K562 (cell line): Measurements from ENCODE around the gene SNRNP200. TPM values are rescaled to one million over a fixed set of nuclear protein-coding genes. Genes with fewer than 3 reads are reported as not detected.

ENCODE experiments used
- ATAC-seq: fragments of 200-7000 bp; cut with Tn5 transposase; 3 replicates; pipeline ENCODE4 v1.9.1; 2020; ENCODE audit warnings: moderate library complexity
- BruUV-seq: library from RNA; stranded (reverse); fragments of 400-500 nt; replicated peaks from 2 replicates; lab custom pipeline; 2021; lab: Mats Ljungman, UMichigan
- CTCF ChIA-PET: fragments of 300-600 bp; formaldehyde crosslinking; extraction: SDS; loops from one replicate; lab custom pipeline; 2021; ENCODE audit warnings: low intra/inter-chr PET ratio; lab: Yijun Ruan, JAX
- POLR2A ChIA-PET: fragments of 300-600, 350-650 bp; sonication (Branson Sonifier 250); formaldehyde crosslinking; extraction: SDS; loops from one replicate; lab custom pipeline; 2021; ENCODE audit warnings: antibody characterized with exemption, inconsistent platforms; lab: Yijun Ruan, JAX
- DNase-seq, 4 experiments: peaks; one replicate each; pipeline versions ENCODE4 v3.0.0 to v3.0.0-alpha.2; 2011 to 2018; ENCODE audit warnings: low spot score in 3 of 4, mixed read lengths in 3 of 4; ENCODE audit errors: extremely low read depth in 1 of 4
- FAIRE-seq: peaks from 2 replicates; lab custom pipeline; 2011; peaks lifted over from hg19 to GRCh38; lab: Jason Lieb, UNC
- H2AFZ ChIP-seq: 2 replicates; pipeline ENCODE4 v1.6.0; 2011; ENCODE audit warnings: low read depth, low read length, control low read depth, inconsistent platforms
- H3K27ac ChIP-seq: fragments of 200-600 bp; 3 replicates; pipeline ENCODE4 v1.8.0; 2011; ENCODE audit warnings: low read depth, mild to moderate bottlenecking, control low read depth, inconsistent platforms, low read length, moderate library complexity, mixed read lengths; ENCODE audit errors: extremely low read depth
- H3K27me3 ChIP-seq, 2 experiments: fragments of 300-600 bp in 1 of 2; 2 replicates in 1 of 2; 3 replicates in 1 of 2; pipeline versions ENCODE4 v1.6.0 to v1.8.0; 2011; ENCODE audit warnings: inconsistent platforms in 2 of 2, low read length in 2 of 2, mild to moderate bottlenecking in 1 of 2, mixed read lengths in 1 of 2, moderate library complexity in 1 of 2; ENCODE audit not compliant: control insufficient read depth in 2 of 2, insufficient read depth in 2 of 2
- H3K36me3 ChIP-seq: fragments of 300-600 bp; 3 replicates; pipeline ENCODE4 v1.8.0; 2011; ENCODE audit warnings: mild to moderate bottlenecking, low read length, inconsistent platforms; ENCODE audit not compliant: control insufficient read depth, insufficient read depth
- H3K4me1 ChIP-seq, 2 experiments: fragments of 200-600 bp in 1 of 2; replicated peaks in 1 of 2; 2 replicates in 1 of 2; 3 replicates in 1 of 2; pipeline versions ENCODE4 v1.5.1 to v1.8.0; 2011; ENCODE audit warnings: inconsistent platforms in 2 of 2, low read length in 2 of 2, mild to moderate bottlenecking in 1 of 2, mixed read lengths in 1 of 2, moderate library complexity in 1 of 2; ENCODE audit not compliant: control insufficient read depth in 2 of 2, insufficient read depth in 2 of 2
- H3K4me2 ChIP-seq: 2 replicates; pipeline ENCODE4 v1.6.1; 2011; ENCODE audit warnings: low read length, control low read depth, inconsistent platforms, mixed read lengths; ENCODE audit not compliant: insufficient read depth
- H3K4me3 ChIP-seq: fragments of 200-600 bp; sonication (generic), shearing (Covaris generic); 2 replicates; pipeline ENCODE4 v1.5.1; 2016; ENCODE audit warnings: control low read depth, inconsistent platforms
- H3K79me2 ChIP-seq: fragments of 200-600 bp; 3 replicates; pipeline ENCODE4 v1.8.0; 2011; ENCODE audit warnings: low read length, inconsistent platforms; ENCODE audit not compliant: control insufficient read depth, insufficient read depth
- H3K9ac ChIP-seq, 2 experiments: 2 replicates each; pipeline versions ENCODE4 v1.6.0 to v1.6.1; 2011; ENCODE audit warnings: low read depth in 2 of 2, low read length in 2 of 2, control low read depth in 1 of 2, inconsistent platforms in 1 of 2, mild to moderate bottlenecking in 1 of 2, mixed read lengths in 1 of 2; ENCODE audit not compliant: insufficient read depth in 1 of 2
- H3K9me1 ChIP-seq: one replicate; pipeline ENCODE4 v1.6.0; 2011; ENCODE audit warnings: inconsistent platforms, mild to moderate bottlenecking, low read length, moderate library complexity; ENCODE audit not compliant: control insufficient read depth, insufficient read depth
- H3K9me3 ChIP-seq: replicated peaks from 2 replicates; pipeline ENCODE4 v1.5.1; 2011; ENCODE audit warnings: low read depth, low read length, inconsistent platforms; ENCODE audit not compliant: control insufficient read depth, insufficient read depth
- H4K20me1 ChIP-seq: replicated peaks from 2 replicates; pipeline ENCODE4 v1.6.1; 2011; ENCODE audit warnings: low read length, inconsistent platforms, mixed read lengths; ENCODE audit not compliant: control insufficient read depth, insufficient read depth
- WGBS: fragments of 100-300 bp; shearing (Covaris generic); methylation state at CpG from one replicate; pipeline ENCODE4 v1.1.6; 2016; ENCODE audit warnings: low coverage, mixed read lengths; ENCODE audit not compliant: insufficient coverage; ENCODE audit errors: missing lambda C conversion rate; 5-methylcytosine and 5-hydroxymethylcytosine counted together
- in situ Hi-C: fragments of 300-500 bp; cut with MboI; formaldehyde crosslinking; loops from 4 replicates; pipeline ENCODE4 v1.15.0; 2018; ENCODE audit warnings: inconsistent platforms, mixed read lengths
- intact Hi-C: fragments of 100-400 bp; cut with micrococcal nuclease; formaldehyde crosslinking; loops from 2 replicates; pipeline ENCODE4 v1.14.2; 2022
- polyA plus RNA-seq, 8 experiments: library from polyadenylated mRNA; depleted of rRNA in 4 of 8; stranded (reverse) in 5 of 8; unstranded in 3 of 8; fragments of >200 nt; fragmentation: Nextera tagmentation in 2 of 8; fragmentation: Illumina TruSeq in 1 of 8; extraction: Ambion mirVana in 2 of 8; extraction: Trizol in 1 of 8; gene quantifications; 2 replicates each; pipeline versions ENCODE4 v1.2.1 to v1.2.3, GENCODE V29; 2011 to 2014; ENCODE audit warnings: inconsistent platforms in 1 of 8, missing spikeins in 1 of 8
- total RNA-seq, 7 experiments: library from RNA; depleted of rRNA in 6 of 7; stranded (reverse); fragments of >200 nt in 6 of 7; fragmentation: Illumina TruSeq in 2 of 7; extraction: Trizol in 2 of 7; gene quantifications; 2 replicates each; pipeline versions ENCODE4 v1.2.1 to v1.2.3, GENCODE V29; 2011 to 2021; ENCODE audit warnings: low replicate concordance in 1 of 7
- TF ChIP-seq, protein P1 (sequence below), 2 experiments: fragments of 450-650 bp; formaldehyde crosslinking in 1 of 2; IDR thresholded peaks; 2 replicates each; pipeline versions ENCODE4 v1.4.0 to v1.6.1; 2014 to 2020; ENCODE audit warnings: mild to moderate bottlenecking in 2 of 2, borderline replicate concordance in 1 of 2, low read depth in 1 of 2

Gene SNRNP200
- total and polyA plus RNA-seq, 9 of the 15 experiments (the other 6 are each of a cell fraction or from before 2014, with no cell fraction given), result 76.1 to 231 (median 155) TPM

DNA sequence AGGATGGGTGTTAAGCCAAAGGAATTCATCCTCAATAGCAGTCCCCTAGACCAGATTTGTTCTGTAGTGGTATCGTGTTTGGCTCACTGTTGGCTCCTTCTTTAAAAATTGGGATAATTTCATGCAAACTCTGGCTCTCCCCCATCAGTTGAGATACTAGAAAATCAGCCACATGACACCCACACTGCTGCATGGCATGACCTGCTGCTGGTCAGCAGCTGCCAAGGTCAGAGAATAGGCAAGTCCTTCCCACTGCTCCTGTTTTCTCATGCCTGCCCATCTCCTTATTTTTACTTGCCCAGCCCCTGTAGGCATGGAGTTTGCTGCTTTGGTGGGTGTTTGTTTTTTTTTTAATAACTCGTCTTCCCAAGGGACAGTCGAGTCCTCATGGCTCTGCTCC lies 1.0 kb upstream of the SNRNP200 start:
- Histone ChIP-seq H2AFZ (peak overlapping the region; percentile 92), H3K79me2 (peaks cover 53% of the 10 kb centered on the region)
- TF ChIP-seq, protein P1, sequence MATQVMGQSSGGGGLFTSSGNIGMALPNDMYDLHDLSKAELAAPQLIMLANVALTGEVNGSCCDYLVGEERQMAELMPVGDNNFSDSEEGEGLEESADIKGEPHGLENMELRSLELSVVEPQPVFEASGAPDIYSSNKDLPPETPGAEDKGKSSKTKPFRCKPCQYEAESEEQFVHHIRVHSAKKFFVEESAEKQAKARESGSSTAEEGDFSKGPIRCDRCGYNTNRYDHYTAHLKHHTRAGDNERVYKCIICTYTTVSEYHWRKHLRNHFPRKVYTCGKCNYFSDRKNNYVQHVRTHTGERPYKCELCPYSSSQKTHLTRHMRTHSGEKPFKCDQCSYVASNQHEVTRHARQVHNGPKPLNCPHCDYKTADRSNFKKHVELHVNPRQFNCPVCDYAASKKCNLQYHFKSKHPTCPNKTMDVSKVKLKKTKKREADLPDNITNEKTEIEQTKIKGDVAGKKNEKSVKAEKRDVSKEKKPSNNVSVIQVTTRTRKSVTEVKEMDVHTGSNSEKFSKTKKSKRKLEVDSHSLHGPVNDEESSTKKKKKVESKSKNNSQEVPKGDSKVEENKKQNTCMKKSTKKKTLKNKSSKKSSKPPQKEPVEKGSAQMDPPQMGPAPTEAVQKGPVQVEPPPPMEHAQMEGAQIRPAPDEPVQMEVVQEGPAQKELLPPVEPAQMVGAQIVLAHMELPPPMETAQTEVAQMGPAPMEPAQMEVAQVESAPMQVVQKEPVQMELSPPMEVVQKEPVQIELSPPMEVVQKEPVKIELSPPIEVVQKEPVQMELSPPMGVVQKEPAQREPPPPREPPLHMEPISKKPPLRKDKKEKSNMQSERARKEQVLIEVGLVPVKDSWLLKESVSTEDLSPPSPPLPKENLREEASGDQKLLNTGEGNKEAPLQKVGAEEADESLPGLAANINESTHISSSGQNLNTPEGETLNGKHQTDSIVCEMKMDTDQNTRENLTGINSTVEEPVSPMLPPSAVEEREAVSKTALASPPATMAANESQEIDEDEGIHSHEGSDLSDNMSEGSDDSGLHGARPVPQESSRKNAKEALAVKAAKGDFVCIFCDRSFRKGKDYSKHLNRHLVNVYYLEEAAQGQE (IDR thresholded peaks at IDR 0.05; ENCODE audit: borderline replicate concordance), result 0 out of 2 replicates have a peak, but pooled peaks have one; percentile 4
- TF ChIP-seq, protein P1 (CRISPR knock-in tag; IDR thresholded peaks at IDR 0.05; ENCODE audit: low read depth), result no peak

More for the DNA sequence above, 1.0 kb upstream of the SNRNP200 start:
- ChIA-PET CTCF (interaction anchor here (0.6 kb wide), 1 partner anchor 168 kb away, joined by 3 read pairs; the partner anchor contains the start of gene ASTL), POLR2A (interaction anchor here (0.7 to 2.9 kb wide), 7 partner anchors 11 to 47 kb away, joined by 3 to 15 read pairs (median 4); partner anchors contain the start of gene NCAPH)
- Histone ChIP-seq H3K36me3 (peaks cover 33% of the 10 kb centered on the region), H3K9ac (peak overlapping the region; percentile 92 to 98), H3K27me3 (no peaks in the 10 kb centered on the region), H4K20me1 (no peaks in the 10 kb centered on the region), H3K4me1 (peaks cover 13 to 14% of the 10 kb centered on the region in 2 experiments; a peak in 3 of 5 replicates), H3K9me1 (no peaks in the 10 kb centered on the region), H3K4me2 (peak overlapping the region; percentile 99), H3K27ac (peak overlapping the region; percentile 91), H3K9me3 (no peaks in the 10 kb centered on the region), H3K4me3 (peak overlapping the region; percentile 93)
- in situ Hi-C loops (no loop called here), intact Hi-C loops (loop anchor here (10.0 kb wide), 1 partner anchor 198 kb away; the partner anchor contains the start of gene NEURL3)
- DNase-seq, result no peak
- WGBS, result 33% methylated on average over 3 of the region's 3 CpGs
- peak; percentile 42 for FAIRE-seq
- BruUV-seq, result no TSS peak
- no peak for ATAC-seq
